GM10847 (cell line): Measurements from ENCODE around the gene PNLIPRP1.

ENCODE experiments used
- POLR2A ChIP-seq: IDR thresholded peaks from 2 replicates; pipeline ENCODE4 v1.6.1; 2011; ENCODE audit not compliant: insufficient read length; ENCODE audit errors: extremely low read depth

The PNLIPRP1 gene

DNA sequence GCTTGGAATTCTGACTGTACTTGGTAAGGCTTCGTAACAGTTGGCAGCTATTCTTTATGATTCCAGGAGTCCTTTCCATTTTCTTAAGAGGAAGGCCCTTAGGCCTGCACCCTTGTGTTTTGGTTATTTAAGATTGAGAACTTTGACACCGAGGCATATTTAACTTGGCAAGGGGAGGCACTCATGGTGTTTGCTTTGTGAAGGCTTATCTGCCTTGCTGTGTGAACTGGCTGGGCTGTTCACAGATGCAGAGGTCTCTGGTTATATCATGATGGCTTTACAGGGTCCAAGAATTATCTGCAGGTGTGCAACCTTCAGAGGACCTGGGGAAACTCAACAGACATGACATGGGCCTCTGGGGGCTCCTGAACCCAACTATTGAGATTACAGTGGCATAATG lies 833 bp upstream of the PNLIPRP1 start:
- no peak for TF ChIP-seq POLR2A

DNA sequence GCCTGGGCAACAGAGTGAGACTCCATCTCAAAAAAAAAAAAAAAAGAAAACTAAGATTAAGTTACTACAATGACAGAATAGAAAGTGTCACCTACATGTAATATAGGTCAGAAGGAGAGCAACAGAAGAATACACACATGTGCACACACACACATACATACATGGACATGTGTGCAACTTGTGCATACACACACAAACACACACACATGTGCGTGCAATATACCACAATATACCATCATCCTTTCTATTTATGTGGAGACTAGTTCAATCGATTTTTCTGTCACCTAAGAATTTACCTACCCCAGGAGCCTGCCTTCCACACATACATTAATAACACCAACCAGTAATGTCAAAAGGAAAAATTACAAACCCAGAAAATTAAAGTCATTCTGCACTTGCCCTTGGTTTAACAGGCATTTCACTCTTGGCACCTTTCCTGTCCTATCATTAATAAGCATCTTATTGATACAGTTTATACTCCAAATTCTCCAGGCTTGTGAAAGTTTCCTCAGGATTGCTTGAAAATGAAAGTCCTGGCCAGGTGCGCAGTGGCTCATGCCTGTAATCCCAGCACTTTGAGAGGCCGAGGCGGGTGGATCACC lies 2.5 kb downstream of the PNLIPRP1 start:
- TF ChIP-seq POLR2A, result no peak

DNA sequence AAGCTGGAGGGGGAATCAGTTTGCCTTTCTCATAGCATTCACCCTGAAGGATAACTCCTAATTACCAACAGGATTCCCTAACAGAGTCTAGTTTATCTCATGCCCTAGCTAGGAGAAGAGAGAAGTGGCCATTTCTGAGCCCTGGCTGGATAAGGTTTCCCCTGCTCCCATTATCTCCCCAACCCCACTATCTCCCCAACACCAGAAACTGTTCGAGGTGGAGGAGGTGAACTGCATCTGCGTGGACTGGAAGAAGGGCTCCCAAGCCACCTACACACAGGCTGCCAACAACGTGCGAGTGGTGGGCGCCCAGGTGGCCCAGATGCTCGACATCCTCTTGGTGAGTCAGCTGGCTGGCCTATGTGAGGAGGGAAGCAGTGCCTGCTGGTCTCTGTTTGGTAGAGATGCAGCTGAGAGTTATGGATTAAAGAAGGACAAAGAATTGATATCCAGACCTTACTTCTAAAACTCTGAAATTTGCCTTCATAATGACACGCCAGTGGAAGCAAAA lies 3.8 kb downstream of the PNLIPRP1 start:
- no peak for TF ChIP-seq POLR2A

DNA sequence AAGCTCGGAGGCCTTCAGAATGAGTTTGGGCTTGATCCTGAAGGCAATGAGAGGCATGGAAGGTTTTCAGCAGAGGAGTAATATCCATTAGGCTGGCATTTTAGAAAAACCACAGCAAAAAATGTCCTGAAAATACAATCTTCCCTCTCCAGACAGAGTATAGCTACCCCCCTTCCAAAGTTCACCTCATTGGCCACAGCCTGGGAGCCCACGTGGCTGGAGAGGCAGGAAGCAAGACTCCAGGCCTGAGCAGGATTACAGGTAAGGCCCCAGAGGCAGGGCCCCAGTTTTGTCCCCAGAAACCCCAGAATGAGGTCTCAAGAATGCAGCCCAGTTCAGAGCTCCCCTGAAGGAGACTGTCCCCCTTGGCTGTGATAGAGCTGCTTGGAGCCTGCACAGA lies 5.3 kb downstream of the PNLIPRP1 start:
- no peak for TF ChIP-seq POLR2A

DNA sequence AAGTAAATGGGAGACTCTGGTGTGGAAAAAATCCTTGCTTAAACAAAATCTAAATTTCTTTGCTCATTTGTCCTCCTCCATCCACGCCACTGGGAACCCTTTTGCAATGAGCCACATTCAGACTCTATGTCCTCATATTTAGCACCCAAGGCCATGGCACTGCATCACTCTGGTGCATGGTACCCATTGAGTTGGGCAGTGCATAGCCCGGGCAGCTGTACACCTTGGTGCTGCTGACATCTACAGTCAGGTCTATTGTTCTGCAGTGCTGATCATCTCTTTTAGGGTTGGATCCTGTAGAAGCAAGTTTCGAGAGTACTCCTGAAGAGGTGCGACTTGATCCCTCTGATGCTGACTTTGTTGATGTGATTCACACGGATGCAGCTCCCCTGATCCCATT lies 6.8 kb downstream of the PNLIPRP1 start:
- TF ChIP-seq POLR2A, result no peak

DNA sequence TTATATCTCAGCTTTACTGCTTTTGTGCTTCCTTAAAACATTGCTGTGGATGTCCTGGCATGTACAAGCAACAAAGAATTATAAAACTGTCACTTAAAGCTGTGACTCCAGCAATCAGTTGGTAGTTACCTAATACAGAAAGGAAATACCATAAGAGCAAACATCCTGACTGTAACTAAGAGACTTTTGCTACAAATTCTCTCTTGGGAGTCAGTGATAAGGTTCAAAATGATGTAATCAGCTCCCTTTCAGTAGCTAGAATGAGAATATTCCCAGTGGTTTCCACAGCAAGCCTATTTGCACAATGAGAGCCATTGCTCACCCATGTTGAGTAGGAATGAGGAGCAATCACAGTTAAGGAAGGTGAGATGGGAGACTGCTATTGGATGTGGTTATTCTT lies 7.6 kb downstream of the PNLIPRP1 start:
- no peak for TF ChIP-seq POLR2A

- TF ChIP-seq POLR2A, result no peak
These were observed 9.2 kb downstream of the PNLIPRP1 start for GRCh38 chr10:116599991-116600390.

- no peak for TF ChIP-seq POLR2A
These were observed 12.1 kb downstream of the PNLIPRP1 start for GRCh38 chr10:116602648-116603400.

- no peak for TF ChIP-seq POLR2A
These were observed 15.3 kb downstream of the PNLIPRP1 start for GRCh38 chr10:116606061-116606483.

DNA sequence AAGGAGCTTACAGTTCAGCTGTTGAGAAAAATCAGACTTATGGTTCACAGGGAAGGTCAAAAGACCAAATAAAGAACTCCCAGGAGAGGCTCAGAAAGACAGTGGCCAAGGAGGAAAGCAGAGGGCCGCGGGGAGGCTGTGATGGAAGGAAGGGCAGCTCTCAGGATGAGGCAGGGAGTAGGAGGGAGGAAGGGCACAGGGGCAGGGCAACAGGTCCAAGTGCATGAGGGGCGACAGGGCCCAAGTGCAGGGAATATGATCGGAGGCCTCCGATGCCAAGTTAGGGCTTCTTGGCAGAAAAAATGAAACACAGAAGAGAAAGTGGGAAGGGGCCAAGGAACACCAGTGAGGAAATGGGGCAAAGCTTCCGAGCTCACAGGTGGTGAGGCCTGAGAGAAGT lies 16.6 kb downstream of the PNLIPRP1 start:
- no peak for TF ChIP-seq POLR2A

DNA sequence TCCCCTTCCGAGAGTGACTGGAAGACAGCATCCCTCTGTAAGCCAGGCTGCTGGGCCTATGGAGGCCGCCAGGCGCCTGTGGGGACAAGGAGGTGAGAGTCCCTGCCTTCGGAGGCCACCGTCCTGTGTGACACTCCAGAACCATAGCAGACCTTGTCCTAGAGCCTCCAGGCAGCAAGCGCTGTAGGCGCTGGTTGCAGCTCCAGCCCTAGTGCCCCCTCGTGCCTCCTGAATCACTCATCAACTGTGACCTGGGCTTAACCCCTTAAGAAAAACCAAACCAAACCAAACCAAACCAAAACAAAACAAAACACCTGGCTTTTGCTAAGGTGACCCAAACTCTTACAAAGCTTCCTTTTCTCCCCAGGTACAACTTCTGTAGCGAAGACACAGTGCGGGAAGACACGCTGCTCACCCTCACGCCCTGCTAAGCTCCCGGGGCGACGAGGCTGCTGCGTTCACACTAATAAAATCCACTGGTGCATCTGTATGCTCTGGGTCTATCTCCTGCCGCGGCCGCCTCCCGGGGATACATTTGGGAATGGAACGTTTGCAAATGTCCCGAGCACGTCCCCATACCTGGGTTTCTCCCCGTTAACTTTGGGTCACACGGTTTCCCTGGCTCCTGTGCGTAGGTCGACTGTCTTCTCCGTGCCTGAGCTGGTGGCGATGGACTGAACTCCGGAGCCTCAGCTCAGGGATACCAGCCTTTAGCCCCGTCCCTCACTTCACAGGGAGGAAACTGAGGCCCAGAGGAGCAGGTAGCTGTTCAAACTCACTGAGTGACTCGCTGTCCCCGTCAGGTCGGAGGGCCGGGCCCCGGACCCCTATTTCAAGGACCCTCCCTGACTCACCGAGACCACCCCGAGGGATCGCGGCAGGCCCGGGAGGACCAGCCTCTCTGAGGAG lies 18.2 kb downstream of the PNLIPRP1 start:
- no peak for TF ChIP-seq POLR2A

GRCh38 chr10:116610443-116611152 lies 19.8 kb downstream of the PNLIPRP1 start:
- TF ChIP-seq POLR2A, result no peak

GRCh38 chr10:116611153-116611545 lies 20.4 kb downstream of the PNLIPRP1 start:
- no peak for TF ChIP-seq POLR2A

GRCh38 chr10:116612107-116612769 lies 21.5 kb downstream of the PNLIPRP1 start:
- no peak for TF ChIP-seq POLR2A
